HG02870 (cell line): ENCODE data around the gene MATCAP1.

ENCODE experiments used
- ATAC-seq: cut with Tn5 transposase; IDR thresholded peaks from one replicate; pipeline ENCODE4 v1.9.1; 2021; ENCODE audit warnings: mild to moderate bottlenecking, moderate library complexity; ENCODE audit not compliant: unreplicated experiment

Gene MATCAP1

DNA sequence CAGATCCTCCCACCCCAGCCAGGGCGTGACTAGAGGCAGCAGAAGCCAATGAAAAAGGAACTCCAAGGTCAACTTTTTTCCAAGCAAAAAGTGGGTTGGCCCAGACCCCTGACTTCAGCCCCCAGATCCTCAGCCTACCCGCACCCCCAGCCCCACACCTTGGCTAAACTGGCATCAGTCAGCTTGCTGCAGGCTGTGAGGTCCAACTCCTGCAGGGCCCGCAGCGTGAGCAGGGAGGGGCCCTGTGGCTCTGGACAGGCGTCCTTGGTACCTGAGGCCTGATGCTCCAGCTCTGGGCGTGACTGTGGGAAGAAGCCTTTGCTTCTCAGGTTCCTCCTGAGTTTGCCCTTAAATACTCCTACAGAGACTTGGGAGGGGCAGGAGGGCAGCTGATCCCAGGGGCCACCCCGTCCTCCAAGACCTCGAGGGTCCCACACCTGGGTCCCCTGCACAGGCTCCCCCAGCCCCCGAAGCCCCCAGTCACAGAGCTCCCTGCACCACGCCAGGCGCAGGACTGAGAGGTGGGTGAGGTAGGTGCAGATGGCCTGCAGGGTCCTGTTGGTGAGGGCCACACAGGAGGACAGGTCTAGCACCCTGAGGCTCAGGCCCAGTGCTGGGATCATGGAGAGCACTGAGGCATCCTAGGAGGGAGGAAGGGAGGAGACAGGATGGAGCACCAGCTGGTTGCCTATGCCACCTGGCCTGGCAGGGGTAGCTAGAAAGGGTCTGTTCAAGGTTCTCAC, 24.6 kb upstream of the MATCAP1 start:
- ATAC-seq, result no peak

DNA sequence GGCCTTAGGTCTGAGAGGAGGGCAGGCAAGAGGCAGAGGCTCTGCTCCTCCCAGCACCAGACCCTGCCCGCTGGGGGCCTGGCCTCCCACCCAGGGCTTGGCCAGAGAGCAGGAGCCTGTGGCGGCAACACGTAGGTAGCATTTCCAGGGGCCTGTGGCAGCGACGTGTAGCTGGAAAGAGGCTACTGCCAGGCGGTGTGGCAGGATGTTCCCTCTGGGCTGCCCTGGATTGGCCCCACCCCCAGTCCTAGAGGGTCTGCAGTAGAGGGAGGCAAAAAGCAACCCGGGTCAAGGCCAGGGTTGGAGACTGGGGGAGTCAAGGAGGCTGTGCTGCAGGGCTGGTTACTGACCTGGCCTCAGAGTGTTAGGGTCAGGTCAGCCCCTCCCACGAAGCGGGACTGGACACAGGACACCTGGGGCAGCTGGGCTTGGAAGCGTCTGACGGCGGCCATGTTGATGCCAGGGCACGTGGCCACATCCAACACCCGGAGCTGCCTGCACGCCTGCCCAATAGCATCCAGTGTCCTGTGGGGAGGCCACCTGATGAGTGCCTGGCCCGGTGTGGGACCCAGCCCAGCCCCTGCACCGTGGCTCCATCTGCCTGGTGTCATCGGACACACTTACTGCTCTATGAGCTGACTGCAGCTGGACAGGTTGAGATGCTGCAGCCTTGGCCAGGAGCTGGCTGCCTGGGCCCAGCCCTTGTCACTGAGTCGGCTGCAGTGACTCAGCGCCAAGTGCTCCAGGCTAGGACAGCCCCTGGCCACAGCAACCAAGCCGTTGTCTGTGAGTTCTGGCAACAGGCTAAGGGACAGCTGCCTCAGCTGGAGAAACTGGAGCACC, 23.7 kb upstream of the MATCAP1 start:
- no peak for ATAC-seq

DNA sequence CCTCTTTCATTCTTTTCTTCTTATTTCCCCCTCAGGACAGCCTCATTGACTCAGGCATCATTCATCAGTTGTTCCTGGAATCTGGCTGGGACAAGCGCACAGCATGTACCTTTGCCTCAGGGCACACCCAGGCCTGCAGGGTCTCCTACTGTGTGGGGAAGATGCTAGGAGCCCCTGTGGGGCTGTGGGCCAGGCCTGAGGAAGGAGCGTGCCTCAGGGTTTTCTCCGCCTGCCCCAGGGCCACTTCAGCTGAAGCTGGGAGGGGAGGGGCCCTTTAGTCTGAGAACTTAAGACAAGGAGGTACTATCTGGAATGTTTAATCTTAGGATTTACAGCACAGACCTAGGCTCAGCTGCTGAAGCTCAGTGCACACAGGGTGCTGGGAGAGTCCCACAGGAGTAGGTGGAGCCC, 23.1 kb upstream of the MATCAP1 start:
- no peak for ATAC-seq

DNA sequence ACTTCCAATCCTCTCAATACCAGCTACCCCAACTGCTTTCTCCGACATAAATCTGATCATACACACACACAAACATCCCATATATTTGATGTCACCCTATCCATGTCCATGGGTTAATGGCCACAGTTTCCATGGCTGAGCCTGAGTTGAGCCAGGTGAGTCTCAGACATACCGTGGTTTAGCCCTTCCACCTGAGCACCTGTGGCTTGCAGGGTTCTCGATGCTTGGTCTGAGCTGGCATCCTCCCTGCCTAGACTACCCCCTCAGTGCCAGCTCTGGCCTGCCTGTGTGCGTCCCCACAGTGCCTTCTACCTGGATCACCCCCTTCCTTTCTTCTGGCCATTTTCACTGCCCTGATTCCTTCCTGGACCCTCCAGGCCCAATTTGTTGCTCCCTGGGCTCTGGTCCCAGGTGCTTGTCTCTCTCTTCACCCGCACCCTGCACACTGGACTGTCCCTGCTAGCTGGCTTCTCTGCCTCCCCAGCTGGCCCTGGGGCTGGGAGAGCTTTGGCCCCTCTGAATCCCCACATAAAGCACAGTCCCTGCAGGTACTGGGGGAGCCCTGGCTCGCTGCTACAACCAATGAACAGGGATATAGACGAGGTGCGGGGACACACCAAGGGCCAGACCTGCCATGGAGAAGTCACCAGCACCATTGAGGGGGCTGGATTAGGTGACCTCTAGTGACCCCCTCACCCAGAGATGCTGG, 22.5 kb upstream of the MATCAP1 start:
- no peak for ATAC-seq

DNA sequence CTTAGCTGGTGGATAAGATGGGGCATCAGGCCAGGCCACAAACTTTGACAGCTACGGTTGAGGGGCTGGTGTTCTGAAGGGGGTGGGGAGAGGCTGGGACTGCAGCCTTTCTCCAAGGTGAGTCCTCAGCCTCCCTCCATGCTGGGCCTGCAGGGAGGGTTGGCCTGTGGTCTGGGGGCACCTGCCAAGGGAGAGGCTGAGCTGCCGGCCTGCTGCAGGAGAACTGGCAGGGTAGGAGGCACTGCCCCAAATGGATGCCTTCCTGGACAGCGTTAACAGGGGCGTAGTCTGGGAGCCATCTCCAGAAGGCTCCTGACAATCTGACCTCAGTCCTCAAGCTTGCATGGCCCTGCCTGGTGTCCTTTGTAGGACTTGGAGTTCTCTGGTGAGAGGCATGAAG, 20.3 kb upstream of the MATCAP1 start:
- ATAC-seq, result no peak

DNA sequence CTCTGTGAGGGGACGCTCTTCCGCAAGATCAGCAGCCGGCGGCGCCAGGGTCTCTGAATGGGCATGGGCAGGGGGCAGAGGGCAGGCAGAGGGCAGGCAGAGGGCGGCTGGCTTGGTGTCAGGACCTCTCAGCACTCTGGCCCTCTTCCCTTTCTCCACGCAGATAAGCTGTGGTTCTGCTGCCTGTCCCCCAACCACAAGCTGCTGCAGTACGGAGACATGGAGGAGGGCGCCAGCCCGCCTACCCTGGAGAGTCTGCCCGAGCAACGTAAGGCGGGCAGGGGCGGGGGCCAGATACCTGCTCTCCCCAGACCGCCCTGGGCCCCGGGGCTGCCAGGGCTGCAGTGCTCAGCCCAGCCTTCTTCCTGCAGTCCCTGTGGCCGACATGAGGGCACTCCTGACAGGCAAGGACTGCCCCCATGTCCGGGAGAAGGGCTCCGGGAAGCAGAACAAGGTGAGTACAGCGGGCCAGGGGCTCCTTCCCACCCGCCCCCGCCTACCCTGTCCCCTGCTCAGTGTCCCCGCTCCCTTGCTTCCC, 19.3 kb upstream of the MATCAP1 start:
- ATAC-seq, result no peak

DNA sequence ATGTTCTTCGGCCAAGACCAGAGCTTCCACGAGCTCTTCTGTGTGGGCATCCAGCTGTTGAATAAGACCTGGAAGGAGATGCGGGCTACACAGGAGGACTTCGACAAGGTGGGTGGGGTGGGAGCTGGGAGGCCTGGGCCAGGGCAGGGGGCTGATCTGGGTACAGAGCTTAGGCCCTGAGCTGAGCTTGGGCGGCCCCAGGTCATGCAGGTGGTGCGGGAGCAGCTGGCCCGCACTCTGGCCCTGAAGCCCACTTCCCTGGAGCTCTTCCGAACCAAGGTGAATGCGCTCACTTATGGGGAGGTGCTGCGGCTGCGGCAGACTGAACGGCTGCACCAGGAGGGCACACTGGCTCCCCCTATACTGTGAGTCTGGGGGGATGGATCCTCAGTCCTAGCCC, 18.7 kb upstream of the MATCAP1 start:
- ATAC-seq, result no peak

DNA sequence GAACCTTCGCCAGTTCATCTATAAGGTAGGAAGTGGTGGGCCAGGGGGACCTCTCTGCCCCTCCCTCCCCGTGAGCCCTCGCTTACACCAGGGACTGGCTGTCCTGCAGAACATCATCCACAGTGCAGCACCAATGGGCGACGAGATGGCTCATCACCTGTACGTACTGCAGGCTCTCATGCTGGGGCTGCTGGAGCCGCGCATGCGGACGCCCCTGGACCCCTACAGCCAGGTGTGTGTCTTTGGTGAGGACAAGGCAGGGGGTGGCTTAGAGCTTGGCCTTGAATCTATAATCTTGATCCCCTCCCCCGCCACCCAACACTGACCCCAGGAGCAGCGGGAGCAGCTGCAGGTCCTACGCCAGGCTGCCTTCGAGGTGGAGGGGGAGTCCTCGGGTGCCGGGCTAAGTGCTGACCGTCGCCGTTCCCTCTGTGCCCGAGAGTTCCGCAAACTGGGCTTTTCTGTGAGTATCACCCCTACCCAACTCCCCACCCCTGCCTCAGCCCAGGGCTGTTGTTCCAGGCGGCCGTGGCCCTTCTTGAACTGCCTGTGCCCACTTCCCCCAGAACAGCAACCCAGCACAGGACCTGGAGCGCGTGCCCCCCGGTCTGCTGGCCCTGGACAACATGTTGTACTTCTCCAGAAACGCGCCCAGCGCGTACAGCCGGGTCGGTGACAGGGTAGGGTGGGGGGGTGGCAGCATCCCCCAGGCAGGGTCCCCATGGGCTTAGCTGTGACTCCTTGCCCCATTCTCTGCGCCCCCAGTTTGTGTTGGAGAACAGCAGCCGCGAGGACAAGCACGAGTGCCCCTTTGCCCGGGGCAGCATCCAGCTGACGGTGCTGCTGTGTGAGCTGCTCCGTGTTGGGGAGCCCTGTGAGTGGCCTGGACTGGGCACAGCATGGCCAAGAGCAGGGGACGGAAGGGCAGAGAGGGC, 17.9 kb upstream of the MATCAP1 start:
- ATAC-seq, result no peak

DNA sequence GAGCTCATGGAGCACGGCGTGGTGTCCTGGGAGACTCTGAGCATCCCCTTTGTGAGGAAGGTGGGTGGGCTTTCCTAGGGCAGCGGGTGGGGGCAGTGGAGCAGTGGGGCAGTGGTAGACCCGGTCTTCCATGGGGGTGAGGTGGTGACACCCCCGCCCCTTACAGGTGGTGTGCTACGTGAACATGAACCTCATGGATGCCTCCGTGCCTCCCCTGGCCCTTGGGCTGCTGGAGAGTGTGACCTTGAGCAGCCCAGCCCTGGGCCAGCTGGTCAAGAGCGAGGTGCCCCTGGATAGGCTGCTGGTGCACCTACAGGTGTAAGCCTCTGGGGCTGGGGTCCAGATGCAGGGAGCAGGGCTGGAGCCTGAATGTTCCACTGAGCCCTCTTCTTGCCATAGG, 16.7 kb upstream of the MATCAP1 start:
- ATAC-seq, result no peak

DNA sequence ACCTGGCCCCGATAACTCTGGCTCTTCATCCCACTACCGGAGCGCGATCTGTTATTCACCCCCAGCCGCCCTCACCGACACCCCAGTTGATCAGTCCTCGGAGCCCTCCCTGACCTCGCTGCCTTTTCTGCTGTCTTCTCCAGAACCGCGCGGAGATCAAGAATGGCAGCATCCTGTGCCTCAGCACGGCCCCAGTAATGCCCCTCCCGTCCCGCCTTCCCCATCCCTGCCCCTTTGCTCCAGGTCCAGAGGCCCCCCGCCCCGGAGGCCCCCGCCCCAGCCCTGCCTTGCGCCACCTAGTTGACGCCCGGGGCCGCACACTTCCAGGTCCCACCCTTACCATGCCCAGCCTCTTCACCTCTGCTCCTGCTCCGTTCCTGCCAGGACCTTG, 16.0 kb upstream of the MATCAP1 start:
- no peak for ATAC-seq

DNA sequence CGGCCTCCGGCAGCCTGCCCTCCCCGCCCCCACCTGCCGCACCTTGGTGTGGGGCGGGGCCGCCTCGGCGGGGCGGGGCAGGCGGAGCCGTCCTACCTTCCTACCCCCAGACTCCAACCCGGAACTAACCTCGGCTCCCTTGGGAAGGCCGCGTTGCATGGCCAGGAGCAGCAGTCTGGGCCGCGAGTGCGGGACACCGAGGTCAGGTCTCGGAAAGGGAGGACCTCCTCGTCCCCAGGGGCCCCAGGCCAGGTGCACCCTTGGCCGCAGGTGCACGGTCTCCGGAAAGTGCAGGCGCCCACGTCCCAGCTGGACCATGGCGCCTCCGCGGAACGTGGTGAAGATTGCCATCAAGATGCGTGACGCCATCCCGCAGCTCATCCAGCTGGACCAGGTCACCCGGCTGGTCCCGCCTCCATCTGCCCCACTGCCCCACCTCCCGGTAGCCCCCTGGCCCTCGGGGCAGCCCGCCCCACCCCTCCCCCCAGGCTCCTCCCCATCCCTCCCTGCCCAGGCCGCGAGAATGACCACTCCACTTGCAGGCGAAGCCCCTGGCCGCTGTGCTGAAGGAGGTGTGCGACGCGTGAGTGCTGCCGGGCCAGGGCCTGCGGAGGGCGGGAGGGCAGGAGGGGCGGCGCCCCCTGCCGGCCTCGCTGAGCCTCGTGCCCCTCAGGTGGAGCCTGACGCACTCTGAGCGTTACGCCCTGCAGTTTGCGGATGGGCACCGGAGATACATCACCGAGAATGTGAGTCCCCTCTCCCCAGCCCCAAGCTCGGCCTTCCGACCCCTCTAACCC, 15.4 kb upstream of the MATCAP1 start, which contains the start of gene ELMO3:
Gene ELMO3 (plus strand): TSS at position 121 of the 797 bp plus-strand sequence. CDS start 196 bp downstream, at position 317.
- no peak for ATAC-seq

DNA sequence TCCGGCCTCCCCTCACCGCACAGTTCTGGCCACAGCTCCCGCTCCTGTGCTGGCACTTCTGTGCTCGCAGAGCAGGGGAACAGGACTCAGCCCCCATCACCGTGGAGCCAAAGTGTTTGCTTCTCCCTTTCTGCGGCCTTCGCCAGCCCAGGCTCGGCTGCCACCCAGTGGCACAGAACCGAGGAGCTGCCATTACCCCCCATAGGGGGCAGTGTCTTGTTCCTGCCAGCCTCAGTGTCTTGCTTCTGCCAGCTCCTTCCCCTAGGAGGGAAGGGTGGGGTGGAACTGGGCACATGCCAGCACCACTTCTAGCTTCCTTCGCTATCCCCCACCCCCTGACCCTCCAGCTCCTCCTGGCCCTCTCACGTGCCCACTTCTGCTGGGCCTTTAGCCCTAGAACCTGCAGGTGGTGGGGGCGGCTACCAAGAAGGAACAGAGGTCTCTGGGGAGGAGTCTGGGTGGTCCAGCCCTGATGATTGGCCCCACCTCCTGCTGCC, 14.5 kb upstream of the MATCAP1 start:
- no peak for ATAC-seq

DNA sequence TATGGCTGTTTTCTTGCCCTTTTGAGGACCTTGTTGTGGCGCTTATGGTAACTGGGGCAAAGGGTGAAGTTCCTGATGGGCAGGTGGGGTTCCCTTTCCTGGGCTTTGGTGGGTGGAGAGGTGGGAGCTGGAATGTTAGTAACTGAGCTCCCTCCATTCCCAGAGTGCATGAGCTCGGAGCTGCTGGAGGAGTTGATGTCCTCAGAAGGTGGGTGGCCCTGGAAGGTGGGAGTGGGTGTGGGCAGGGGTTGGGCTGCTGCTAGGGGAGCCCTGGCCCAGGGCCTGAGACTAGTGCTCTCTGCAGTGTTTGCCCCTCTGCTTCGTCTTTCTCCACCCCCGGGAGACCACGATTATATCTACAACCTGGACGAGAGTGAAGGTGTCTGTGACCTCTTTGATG, 13.9 kb upstream of the MATCAP1 start:
- no peak for ATAC-seq

DNA sequence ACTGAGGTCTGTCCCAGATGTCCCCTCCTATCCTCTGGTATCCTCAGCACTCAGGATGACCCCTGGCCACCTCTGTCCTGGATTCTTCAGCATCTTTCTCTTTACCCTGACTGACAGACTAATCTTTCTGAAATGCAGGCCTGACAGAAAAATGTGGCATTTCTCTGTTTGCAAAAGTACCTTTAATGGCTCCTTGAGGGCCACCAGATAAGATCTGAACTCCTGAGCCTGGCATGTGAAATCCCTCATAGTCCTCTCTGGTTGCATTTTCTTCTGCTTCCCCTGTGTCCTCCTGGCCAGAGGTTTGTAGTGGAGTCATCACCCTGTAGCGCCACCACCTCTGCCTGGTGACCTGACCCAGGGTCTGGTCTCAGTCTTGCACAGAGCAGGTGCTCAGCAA, 13.1 kb upstream of the MATCAP1 start:
- ATAC-seq, result no peak

DNA sequence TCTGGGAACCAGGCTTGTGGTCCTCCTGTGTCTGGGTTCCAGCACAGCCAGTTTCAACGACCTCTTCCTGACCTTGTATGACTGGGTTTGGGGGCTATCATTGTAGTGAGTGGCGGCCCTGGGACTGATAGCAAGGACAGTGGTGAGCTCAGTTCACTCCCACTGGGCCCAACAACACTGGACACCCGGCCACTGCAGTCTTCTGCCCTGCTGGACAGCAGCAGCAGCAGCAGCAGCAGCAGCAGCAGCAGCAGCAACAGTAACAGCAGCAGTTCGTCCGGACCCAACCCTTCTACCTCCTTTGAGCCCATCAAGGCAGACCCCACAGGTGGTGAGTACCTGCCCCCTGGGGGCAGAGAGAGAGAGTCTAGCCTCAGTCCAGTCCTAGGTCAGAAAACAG, 11.9 kb upstream of the MATCAP1 start:
- ATAC-seq, result no peak

DNA sequence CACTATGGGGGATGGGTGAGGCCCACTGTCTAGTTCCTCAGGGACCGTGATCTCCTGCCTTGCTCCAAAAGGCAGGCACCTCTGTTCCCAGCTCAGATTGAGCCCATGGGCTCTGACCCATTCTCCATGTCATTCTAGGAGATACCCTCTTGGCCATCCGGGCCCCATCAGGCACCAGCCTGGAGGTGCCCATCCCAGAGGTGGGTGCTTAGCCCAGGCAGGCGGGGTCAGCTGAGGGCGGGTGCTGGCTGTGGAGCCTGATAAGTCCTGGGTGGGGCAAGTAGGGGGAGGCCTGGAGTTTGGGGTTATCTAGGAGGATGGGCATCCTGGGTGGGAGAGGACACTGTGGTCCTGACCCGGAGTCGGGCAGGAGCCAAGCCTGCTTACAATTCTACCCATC, 10.5 kb upstream of the MATCAP1 start:
- no peak for ATAC-seq

DNA sequence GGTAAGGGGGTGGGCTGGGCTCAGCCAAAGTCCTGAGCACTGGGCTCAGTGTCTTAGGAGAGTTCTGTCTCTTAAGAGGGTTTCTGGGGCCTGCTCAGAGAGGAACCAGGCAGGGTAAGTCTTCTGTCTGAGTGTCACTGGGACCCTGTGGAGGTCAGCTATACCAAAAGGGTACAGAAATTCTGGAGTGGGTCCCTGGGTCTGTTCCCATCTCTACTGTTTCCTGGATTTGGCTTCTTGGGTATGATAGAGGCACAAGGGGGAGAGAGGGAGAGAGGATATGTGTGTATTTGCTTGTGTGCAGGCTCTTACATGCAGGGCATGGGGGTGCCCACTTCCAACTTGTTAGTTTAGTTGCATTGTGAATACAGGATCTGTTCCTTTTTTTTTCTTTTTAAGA, 9.8 kb upstream of the MATCAP1 start:
- ATAC-seq, result no peak

DNA sequence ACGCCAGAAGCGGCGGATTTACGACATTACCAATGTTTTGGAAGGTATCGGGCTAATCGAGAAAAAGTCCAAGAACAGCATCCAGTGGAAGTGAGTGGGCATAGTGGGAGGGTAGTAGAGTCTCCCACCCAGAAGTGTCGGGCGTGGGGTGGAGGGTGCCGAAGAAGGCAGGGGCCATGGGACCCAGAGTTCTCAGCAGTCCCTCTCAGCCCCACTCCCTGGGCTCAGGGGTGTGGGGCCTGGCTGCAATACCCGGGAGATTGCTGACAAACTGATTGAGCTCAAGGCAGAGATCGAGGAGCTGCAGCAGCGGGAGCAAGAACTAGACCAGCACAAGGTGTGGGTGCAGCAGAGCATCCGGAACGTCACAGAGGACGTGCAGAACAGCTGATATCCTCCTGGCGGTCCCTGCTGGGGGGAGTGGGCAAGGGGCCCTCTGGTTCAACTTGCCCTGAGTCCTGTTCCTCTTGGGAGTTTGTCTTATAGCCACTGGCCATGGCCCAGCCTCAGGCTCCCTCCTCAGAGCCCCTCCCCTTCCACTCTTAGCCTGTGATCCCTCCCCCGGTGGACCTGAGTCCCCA, 9.1 kb upstream of the MATCAP1 start:
- ATAC-seq, result no peak
